HL-60 (cell line): ENCODE data around the gene CAMTA1.

Experiments used
- CTCF ChIP-seq: IDR thresholded peaks from one replicate; pipeline ENCODE4 v1.5.1; 2011; ENCODE audit warnings: low read length, control low read depth, inconsistent platforms; ENCODE audit not compliant: insufficient read depth
- GABPA ChIP-seq: IDR thresholded peaks from 2 replicates; pipeline ENCODE4 v1.6.1; 2012; ENCODE audit warnings: low read depth
- POLR2AphosphoS5 ChIP-seq: IDR thresholded peaks from 2 replicates; pipeline ENCODE4 v1.6.1; 2012; ENCODE audit warnings: low read depth
- REST ChIP-seq: IDR thresholded peaks from 2 replicates; pipeline ENCODE4 v1.6.1; 2012; ENCODE audit warnings: low read depth; ENCODE audit not compliant: insufficient replicate concordance
- SPI1 ChIP-seq: IDR thresholded peaks from 2 replicates; pipeline ENCODE4 v1.6.1; 2012; ENCODE audit warnings: low read depth, mild to moderate bottlenecking, borderline replicate concordance

GRCh38 chr1:7008331-7008730 is 223.1 kb downstream of the CAMTA1 start:
- no peak for TF ChIP-seq CTCF
- no peak for TF ChIP-seq POLR2AphosphoS5
- no peak for TF ChIP-seq GABPA
- no peak for TF ChIP-seq REST
- no peak for TF ChIP-seq SPI1
